GM12874 (cell line): ENCODE measurements around the gene ZNF69.

Source experiments
- TF ChIP-seq, protein P1 (sequence below): IDR thresholded peaks from 2 replicates; pipeline ENCODE4 v1.5.1; 2011; ENCODE audit warnings: low read depth, mild to moderate bottlenecking, control low read depth, low read length, moderate library complexity; ENCODE audit not compliant: insufficient read depth

Gene ZNF69

DNA sequence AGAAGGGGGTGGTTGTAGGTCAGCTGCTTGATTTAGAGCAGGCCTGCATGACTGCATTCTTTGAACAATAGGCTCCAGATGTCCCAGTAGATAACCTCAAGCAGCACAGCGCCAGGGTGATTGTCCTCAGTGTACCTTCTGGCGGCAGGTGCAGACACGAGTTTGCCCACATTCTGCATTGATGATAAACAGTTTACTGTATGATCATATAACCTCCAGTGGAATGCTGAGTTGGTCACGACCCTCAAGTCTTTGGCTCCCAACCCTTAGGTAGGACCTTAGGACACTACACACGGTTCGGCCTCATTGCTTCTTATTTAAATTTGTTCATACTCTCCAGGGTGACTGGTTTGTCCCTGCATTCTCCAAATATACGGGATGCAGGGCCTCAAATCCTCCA lies 26.9 kb upstream of the ZNF69 start:
- TF ChIP-seq, protein P1, sequence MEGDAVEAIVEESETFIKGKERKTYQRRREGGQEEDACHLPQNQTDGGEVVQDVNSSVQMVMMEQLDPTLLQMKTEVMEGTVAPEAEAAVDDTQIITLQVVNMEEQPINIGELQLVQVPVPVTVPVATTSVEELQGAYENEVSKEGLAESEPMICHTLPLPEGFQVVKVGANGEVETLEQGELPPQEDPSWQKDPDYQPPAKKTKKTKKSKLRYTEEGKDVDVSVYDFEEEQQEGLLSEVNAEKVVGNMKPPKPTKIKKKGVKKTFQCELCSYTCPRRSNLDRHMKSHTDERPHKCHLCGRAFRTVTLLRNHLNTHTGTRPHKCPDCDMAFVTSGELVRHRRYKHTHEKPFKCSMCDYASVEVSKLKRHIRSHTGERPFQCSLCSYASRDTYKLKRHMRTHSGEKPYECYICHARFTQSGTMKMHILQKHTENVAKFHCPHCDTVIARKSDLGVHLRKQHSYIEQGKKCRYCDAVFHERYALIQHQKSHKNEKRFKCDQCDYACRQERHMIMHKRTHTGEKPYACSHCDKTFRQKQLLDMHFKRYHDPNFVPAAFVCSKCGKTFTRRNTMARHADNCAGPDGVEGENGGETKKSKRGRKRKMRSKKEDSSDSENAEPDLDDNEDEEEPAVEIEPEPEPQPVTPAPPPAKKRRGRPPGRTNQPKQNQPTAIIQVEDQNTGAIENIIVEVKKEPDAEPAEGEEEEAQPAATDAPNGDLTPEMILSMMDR = no peak

DNA sequence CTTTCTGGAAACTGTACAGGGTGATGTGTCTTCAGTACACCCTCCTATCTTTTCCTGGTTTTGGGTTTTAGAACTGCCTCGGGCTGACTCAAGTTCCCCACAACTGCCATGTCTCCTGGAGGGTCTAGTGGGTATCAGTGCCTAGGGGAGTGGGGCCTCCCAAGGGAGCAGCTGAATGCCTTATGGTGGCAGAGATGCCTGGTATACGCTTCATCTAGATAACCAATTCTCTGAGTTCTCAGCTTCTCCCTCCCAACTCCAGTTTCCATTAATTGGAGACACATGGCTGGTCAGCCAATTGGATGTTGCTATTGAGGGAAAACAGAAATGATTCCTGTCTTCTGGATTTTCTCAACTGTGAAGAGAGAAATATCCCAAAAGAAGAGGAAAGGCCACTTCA lies 26.3 kb upstream of the ZNF69 start:
- TF ChIP-seq, protein P1 = no peak

DNA sequence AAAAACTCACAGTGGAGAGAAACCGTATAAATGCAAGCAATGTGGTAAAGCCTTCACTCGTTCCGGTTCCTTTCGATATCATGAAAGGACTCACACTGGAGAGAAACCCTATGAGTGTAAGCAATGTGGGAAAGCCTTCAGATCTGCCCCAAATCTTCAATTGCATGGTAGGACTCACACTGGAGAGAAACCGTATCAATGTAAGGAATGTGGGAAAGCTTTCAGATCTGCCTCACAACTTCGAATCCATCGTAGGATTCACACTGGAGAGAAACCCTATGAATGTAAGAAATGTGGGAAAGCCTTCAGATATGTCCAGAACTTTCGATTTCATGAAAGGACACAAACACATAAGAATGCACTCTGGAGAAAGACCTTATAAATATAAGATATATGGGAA lies 19.4 kb upstream of the ZNF69 start:
- TF ChIP-seq, protein P1 = no peak

DNA sequence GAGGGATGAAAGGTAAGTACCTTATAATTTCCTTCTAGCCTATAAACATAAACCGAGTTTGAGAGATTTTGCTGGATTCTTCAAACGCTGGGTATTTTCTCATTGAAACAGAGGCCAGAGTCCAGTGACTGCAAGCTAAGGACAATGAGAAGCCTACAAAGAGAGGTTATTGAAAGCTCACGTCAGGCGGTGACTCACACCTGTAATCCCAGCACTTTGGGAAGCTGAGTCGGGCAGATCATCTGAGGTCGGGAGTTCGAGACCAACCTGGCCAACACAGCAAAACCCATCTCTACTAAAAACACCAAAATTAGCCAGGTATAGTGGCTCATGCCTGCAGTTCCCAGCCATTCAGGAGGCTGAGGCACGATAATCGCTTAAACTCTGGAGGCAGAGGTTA lies 15.0 kb upstream of the ZNF69 start:
- TF ChIP-seq, protein P1 = no peak

DNA sequence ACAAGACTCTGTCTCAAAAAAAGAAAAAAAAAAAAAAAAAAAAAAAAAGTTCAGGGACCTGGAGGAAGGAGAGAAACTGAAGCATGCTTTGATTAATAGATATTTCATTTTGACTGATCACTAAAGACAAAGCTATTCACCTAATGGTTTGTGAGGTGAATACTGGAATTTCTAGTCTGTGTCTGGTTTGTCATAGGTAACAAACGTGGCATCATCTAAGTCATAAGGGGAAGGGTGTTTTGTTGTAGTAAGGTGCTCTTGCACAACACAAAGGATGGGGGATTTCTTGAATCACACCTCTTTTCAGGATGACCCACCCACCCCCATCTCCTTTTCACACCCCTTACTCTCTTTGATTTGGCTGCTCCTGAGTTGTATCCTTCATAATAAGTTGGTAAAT lies 13.8 kb upstream of the ZNF69 start:
- TF ChIP-seq, protein P1 = no peak

DNA sequence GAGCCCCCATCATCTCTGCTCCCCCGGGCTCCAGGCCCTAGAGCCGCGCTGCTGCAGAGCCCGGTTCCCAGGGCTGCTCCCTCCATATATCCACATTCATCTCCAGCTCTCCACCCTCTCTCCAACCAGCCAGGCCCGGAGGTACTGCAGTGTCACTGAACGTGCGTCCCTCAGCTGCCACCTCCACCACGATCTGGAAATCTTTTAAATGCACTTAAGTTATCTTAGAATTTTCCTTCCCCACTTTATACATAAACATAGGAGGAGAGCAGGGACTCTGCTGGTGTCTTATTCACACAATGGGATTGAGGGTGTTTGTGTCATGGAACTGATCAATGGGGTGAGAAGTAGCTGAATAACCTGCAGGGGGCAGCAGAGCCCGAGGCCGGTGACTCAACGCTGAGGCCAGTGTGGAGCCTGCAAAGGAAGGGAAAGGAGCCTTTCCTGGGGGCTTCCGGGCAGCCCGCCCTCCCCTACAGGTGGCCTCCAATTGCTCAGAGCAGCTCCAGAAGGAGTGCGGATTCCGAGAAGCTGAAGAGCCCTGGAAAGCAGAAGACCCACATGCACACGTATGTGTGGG lies 7.8 kb upstream of the ZNF69 start:
- TF ChIP-seq, protein P1 = 0 out of 2 replicates have a peak, but pooled peaks have one; percentile 6

DNA sequence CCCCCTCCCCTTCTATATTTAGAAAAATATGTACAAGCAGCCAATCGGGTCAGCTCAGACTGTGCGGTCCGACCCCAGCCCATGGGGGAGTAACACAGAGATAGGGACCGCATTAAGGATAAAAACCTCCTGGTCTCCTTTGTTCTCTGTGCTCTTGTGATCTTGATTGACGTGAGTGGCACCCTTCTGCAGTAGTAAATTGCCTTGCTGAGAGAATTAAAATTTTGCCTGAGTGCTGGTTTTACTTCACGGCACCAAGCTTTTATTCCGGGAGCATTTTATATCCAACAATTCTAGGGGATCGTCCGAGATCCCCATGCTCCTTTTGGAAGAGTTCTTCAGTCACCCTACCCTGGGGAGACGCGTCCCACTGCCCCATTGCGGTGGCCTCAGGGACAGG lies 7.0 kb upstream of the ZNF69 start:
- TF ChIP-seq, protein P1 = no peak
